GM21619 (cell line): Measurements from ENCODE around the gene RFX7.
"Not testable (repeated sequence)": the region's sequence is repeated elsewhere in the genome, so short reads cannot be mapped to it uniquely, and the experiment has no call there.

ENCODE experiments used
- ATAC-seq: cut with Tn5 transposase; IDR thresholded peaks from one replicate; pipeline ENCODE4 v1.9.1; 2021; ENCODE audit not compliant: unreplicated experiment

The RFX7 gene

GRCh38 chr15:56205061-56205876 is 38.4 kb downstream of the RFX7 start:
- no peak for ATAC-seq

- not testable (repeated sequence) for ATAC-seq
These were observed 40.3 kb downstream of the RFX7 start for GRCh38 chr15:56203312-56203922.

GRCh38 chr15:56202701-56203100 is 41.0 kb downstream of the RFX7 start:
- no peak for ATAC-seq

- ATAC-seq, result peak; percentile 69
These were observed 44.6 kb downstream of the RFX7 start for GRCh38 chr15:56199038-56199437.

- no peak for ATAC-seq
These were observed 49.6 kb downstream of the RFX7 start for GRCh38 chr15:56194035-56194434.

- ATAC-seq, result no peak
These were observed 50.8 kb downstream of the RFX7 start for GRCh38 chr15:56192659-56193442.

GRCh38 chr15:56187665-56188064 is 56.0 kb downstream of the RFX7 start:
- no peak for ATAC-seq

- ATAC-seq, result no peak
These were observed 57.7 kb downstream of the RFX7 start for GRCh38 chr15:56185980-56186379.

- ATAC-seq, result no peak
These were observed 59.2 kb downstream of the RFX7 start for GRCh38 chr15:56184516-56184915.

GRCh38 chr15:56180851-56181250 is 62.8 kb downstream of the RFX7 start:
- ATAC-seq, result no peak

GRCh38 chr15:56176996-56177395 is 66.7 kb downstream of the RFX7 start:
- ATAC-seq, result no peak

- no peak for ATAC-seq
These were observed 67.9 kb downstream of the RFX7 start for GRCh38 chr15:56175788-56176187.

- no peak for ATAC-seq
These were observed 69.0 kb downstream of the RFX7 start for GRCh38 chr15:56174649-56175048.

GRCh38 chr15:56168394-56168793 is 75.3 kb downstream of the RFX7 start:
- no peak for ATAC-seq

- ATAC-seq, result no peak
These were observed 78.4 kb downstream of the RFX7 start for GRCh38 chr15:56165234-56165633.

GRCh38 chr15:56160966-56161365 is 82.7 kb downstream of the RFX7 start:
- ATAC-seq, result no peak

- no peak for ATAC-seq
These were observed 86.8 kb downstream of the RFX7 start for GRCh38 chr15:56156877-56157276.

- not testable (repeated sequence) for ATAC-seq
These were observed 88.4 kb downstream of the RFX7 start for GRCh38 chr15:56155278-56155677.

- ATAC-seq, result not testable (repeated sequence)
These were observed 88.9 kb downstream of the RFX7 start for GRCh38 chr15:56154768-56155167.

- ATAC-seq, result no peak
These were observed 93.5 kb downstream of the RFX7 start for GRCh38 chr15:56150204-56150603.

- ATAC-seq, result no peak
These were observed 95.6 kb downstream of the RFX7 start for GRCh38 chr15:56148064-56148463.

- ATAC-seq, result no peak
These were observed 96.9 kb downstream of the RFX7 start for GRCh38 chr15:56146756-56147155.
